ENCODE measurements around the gene CTNND2. TPM values are rescaled to one million over a fixed set of nuclear protein-coding genes. Genes with fewer than 3 reads are reported as not detected.

CTNND2 gene
- total and polyA plus RNA-seq, 9 of the 15 experiments (the other 6 are each of a cell fraction or from before 2014, with no cell fraction given) = 0.03 to 0.35 TPM; not detected in 7

GRCh38 chr5:11851965-11852716 is 52.1 kb downstream of the CTNND2 start (continued):
- TF ChIP-seq, protein P1, sequence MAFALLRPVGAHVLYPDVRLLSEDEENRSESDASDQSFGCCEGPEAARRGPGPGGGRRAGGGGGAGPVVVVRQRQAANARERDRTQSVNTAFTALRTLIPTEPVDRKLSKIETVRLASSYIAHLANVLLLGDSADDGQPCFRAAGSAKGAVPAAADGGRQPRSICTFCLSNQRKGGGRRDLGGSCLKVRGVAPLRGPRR (CRISPR knock-in tag; IDR thresholded peaks at IDR 0.05) = no peak
- TF ChIP-seq GATAD2A (IDR thresholded peaks at IDR 0.05) = no peak

DNA sequence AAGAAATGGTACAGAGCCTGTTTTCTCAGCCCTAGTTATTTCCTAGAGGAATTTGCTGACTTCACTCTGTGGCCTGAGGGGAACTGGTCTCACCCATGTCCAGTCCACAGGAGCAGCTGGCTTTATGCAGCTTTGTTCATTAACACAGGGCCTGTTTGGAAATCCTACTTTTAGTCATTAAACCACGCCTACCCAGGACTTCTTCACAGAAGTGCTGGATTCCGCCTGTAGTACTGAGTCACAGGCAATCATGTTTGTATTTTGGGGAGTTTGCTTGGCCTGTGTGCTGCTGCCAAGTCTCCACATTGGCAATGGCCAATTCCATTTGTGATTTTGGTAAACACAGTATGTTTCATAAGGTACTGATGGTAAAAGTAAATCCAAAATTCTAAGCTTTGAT is 52.8 kb downstream of the CTNND2 start:
- H4K20me1 ChIP-seq (replicated peaks; ENCODE audit: control insufficient read depth, insufficient read depth, low read length) = no peaks in the 10 kb centered on the region
- H3K36me3 ChIP-seq (ENCODE audit: control insufficient read depth, insufficient read depth, low read length) = no peaks in the 10 kb centered on the region
- H3K4me2 ChIP-seq (ENCODE audit: insufficient read depth, low read length) = no peak overlapping the region
- H3K4me1 ChIP-seq (replicated peaks in 1 of 2; ENCODE audit: control insufficient read depth in 2 of 2, insufficient read depth in 2 of 2, low read length in 2 of 2) = no peaks in the 10 kb centered on the region
- H2AFZ ChIP-seq (ENCODE audit: low read depth, low read length) = no peak overlapping the region
- H3K27ac ChIP-seq (ENCODE audit: extremely low read depth, low read depth, low read length) = no peak overlapping the region
- H3K27me3 ChIP-seq (ENCODE audit: control insufficient read depth in 2 of 2, insufficient read depth in 2 of 2, low read length in 2 of 2) = no peaks in the 10 kb centered on the region
- ChIA-PET POLR2A (no interaction called here), CTCF (ENCODE audit: low intra/inter-chr PET ratio) (no interaction called here)
- no peaks in the 10 kb centered on the region for H3K79me2 ChIP-seq (ENCODE audit: control insufficient read depth, insufficient read depth, low read length)
- 5% methylated on average over 2 of the region's 2 CpGs for WGBS (ENCODE audit: insufficient coverage, low coverage, missing lambda C conversion rate)
- ATAC-seq (no peak), DNase-seq (ENCODE audit: extremely low read depth in 1 of 4, low spot score in 3 of 4) (no peak), FAIRE-seq (no peak)
- no peak overlapping the region for H3K4me3 ChIP-seq
- peaks cover 3% of the 10 kb centered on the region; the same call in 1 of the 2 replicates for H3K9me3 ChIP-seq (replicated peaks; ENCODE audit: control insufficient read depth, insufficient read depth, low read depth, low read length)
- in situ Hi-C loops (cut with MboI) (no loop called here), intact Hi-C loops (cut with micrococcal nuclease) (no loop called here)
- H3K9ac ChIP-seq (ENCODE audit: insufficient read depth in 1 of 2, low read depth in 2 of 2, low read length in 2 of 2) = no peak overlapping the region
- BruUV-seq (replicated peaks) = no TSS peak
- no peaks in the 10 kb centered on the region for H3K9me1 ChIP-seq (ENCODE audit: control insufficient read depth, insufficient read depth, low read length)
- TF ChIP-seq KDM2B (CRISPR knock-in tag; IDR thresholded peaks at IDR 0.05) (no peak), ELF1 (tag; IDR thresholded peaks at IDR 0.05) (no peak), HMGN3 (IDR thresholded peaks at IDR 0.05; ENCODE audit: borderline replicate concordance, extremely low read depth, insufficient read length, low read depth, low read length) (no peak), NR2C1 (IDR thresholded peaks at IDR 0.05) (no peak), NR2C1 (tag; IDR thresholded peaks at IDR 0.05) (no peak), NRF1 (conservative IDR thresholded peaks at IDR 0.05 in 1 of 2, IDR thresholded peaks at IDR 0.05 in 1 of 2) (no peak), HDAC8 (tag; IDR thresholded peaks at IDR 0.05) (no peak), GATAD2A (IDR thresholded peaks at IDR 0.05) (no peak), TCF7L2 (IDR thresholded peaks at IDR 0.05; ENCODE audit: low read depth, low read length) (no peak), ZNF696 (CRISPR knock-in tag; conservative IDR thresholded peaks at IDR 0.05) (no peak), ARID1B (IDR thresholded peaks at IDR 0.05) (no peak), SMARCC2 (IDR thresholded peaks at IDR 0.05; ENCODE audit: low read depth) (no peak), FOXP1 (CRISPR knock-in tag; IDR thresholded peaks at IDR 0.05) (no peak)
- TF ChIP-seq, protein P2, sequence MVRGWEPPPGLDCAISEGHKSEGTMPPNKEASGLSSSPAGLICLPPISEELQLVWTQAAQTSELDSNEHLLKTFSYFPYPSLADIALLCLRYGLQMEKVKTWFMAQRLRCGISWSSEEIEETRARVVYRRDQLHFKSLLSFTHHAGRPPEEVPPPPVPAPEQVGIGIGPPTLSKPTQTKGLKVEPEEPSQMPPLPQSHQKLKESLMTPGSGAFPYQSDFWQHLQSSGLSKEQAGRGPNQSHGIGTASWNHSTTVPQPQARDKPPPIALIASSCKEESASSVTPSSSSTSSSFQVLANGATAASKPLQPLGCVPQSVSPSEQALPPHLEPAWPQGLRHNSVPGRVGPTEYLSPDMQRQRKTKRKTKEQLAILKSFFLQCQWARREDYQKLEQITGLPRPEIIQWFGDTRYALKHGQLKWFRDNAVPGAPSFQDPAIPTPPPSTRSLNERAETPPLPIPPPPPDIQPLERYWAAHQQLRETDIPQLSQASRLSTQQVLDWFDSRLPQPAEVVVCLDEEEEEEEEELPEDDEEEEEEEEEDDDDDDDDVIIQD (CRISPR knock-in tag; IDR thresholded peaks at IDR 0.05) = no peak
- TF ChIP-seq, protein P3, sequence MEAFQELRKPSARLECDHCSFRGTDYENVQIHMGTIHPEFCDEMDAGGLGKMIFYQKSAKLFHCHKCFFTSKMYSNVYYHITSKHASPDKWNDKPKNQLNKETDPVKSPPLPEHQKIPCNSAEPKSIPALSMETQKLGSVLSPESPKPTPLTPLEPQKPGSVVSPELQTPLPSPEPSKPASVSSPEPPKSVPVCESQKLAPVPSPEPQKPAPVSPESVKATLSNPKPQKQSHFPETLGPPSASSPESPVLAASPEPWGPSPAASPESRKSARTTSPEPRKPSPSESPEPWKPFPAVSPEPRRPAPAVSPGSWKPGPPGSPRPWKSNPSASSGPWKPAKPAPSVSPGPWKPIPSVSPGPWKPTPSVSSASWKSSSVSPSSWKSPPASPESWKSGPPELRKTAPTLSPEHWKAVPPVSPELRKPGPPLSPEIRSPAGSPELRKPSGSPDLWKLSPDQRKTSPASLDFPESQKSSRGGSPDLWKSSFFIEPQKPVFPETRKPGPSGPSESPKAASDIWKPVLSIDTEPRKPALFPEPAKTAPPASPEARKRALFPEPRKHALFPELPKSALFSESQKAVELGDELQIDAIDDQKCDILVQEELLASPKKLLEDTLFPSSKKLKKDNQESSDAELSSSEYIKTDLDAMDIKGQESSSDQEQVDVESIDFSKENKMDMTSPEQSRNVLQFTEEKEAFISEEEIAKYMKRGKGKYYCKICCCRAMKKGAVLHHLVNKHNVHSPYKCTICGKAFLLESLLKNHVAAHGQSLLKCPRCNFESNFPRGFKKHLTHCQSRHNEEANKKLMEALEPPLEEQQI (IDR thresholded peaks at IDR 0.05) = no peak

Measured in K562 (cell line).